ENCODE measurements around the gene GFRA3. TPM values are rescaled to one million over a fixed set of nuclear protein-coding genes. Genes with fewer than 3 reads are reported as not detected.
A peak's percentile ranks its signal among the peaks of the same experiment; 100 is the strongest.
"Not testable (repeated sequence)": the region's sequence is repeated elsewhere in the genome, so short reads cannot be mapped to it uniquely, and the experiment has no call there.

GFRA3 gene
- total RNA-seq (1.9 TPM), polyA plus RNA-seq (ENCODE audit: insufficient read depth in 1 of 8, insufficient read length in 8 of 8, low replicate concordance in 1 of 8) (10 to 100 TPM in 1 of 8 donors, 1 to 10 TPM in 7; 2.4 to 18.2 (median 7.3) TPM)
- long read RNA-seq, donor 1, result 0 reads
- long read RNA-seq, donor 2, result 0 reads
- long read RNA-seq, donor 3, partial matches to known transcripts, result 0 of 1 reads
- long read RNA-seq, donor 3, other reads (novel, unspliced or antisense), result 0 of 1 reads
- long read RNA-seq, donor 4, result 0 reads
- long read RNA-seq, donor 5, transcript GFRA3-201 (8 exons, 2,039 nt), result major isoform, 6 of 6 reads
- long read RNA-seq, donor 5, partial matches to known transcripts, result 0 of 6 reads
- long read RNA-seq, donor 5, other reads (novel, unspliced or antisense), result 0 of 6 reads
- long read RNA-seq, donor 6, partial matches to known transcripts, result 0 of 1 reads
- long read RNA-seq, donor 6, other reads (novel, unspliced or antisense), result 0 of 1 reads
- long read RNA-seq, donor 7, partial matches to known transcripts, result 0 of 3 reads
- long read RNA-seq, donor 7, other reads (novel, unspliced or antisense), result 0 of 3 reads
- long read RNA-seq, donor 8, partial matches to known transcripts, result 0 of 4 reads
- long read RNA-seq, donor 8, other reads (novel, unspliced or antisense), result 0 of 4 reads
- long read RNA-seq, donor 9, partial matches to known transcripts, result 0 of 1 reads
- long read RNA-seq, donor 9, other reads (novel, unspliced or antisense), result 0 of 1 reads
- long read RNA-seq, donor 10, partial matches to known transcripts, result 0 of 2 reads
- long read RNA-seq, donor 10, other reads (novel, unspliced or antisense), result 0 of 2 reads
- long read RNA-seq, donor 11, partial matches to known transcripts, result 0 of 1 reads
- long read RNA-seq, donor 11, other reads (novel, unspliced or antisense), result 0 of 1 reads

- WGBS (ENCODE audit: insufficient coverage), result under 1% methylated on average over 56 of the region's 62 CpGs
- Histone ChIP-seq H3K27ac (ENCODE audit: low read length) (no peak within 1 kb of the TSS), H3K27me3 (ENCODE audit: control insufficient read depth, insufficient read depth, low read length) (peaks cover 20% of the 10 kb centered on the region), H3K4me3 (ENCODE audit: low read length) (peak within 1 kb of the TSS; percentile 36), H3K9me3 (replicated peaks; ENCODE audit: control insufficient read depth, low read depth, low read length) (no peaks in the 10 kb centered on the region), H3K4me1 (ENCODE audit: control insufficient read depth, insufficient read depth, low read length) (peaks cover 8% of the 10 kb centered on the region), H3K36me3 (ENCODE audit: control insufficient read depth, insufficient read depth, low read length) (no peaks in the 10 kb centered on the region)
- DNase-seq, result peak; percentile 20
Measured at GRCh38 chr5:138274189-138274853, at the start of gene GFRA3. Gene GFRA3, minus strand, starts transcription at chr5:138274621. Its CDS starts 197 bp downstream, at chr5:138274424.

GRCh38 chr5:138318211-138318610 is 43.8 kb upstream of the GFRA3 start:
- not testable (repeated sequence) for H3K4me3 ChIP-seq (ENCODE audit: low read length); H3K27ac ChIP-seq (ENCODE audit: low read length); H3K9me3 ChIP-seq (replicated peaks; ENCODE audit: control insufficient read depth, low read depth, low read length); H3K36me3 ChIP-seq (ENCODE audit: control insufficient read depth, insufficient read depth, low read length); H3K27me3 ChIP-seq (ENCODE audit: control insufficient read depth, insufficient read depth, low read length); DNase-seq; H3K4me1 ChIP-seq (ENCODE audit: control insufficient read depth, insufficient read depth, low read length)
- 100% methylated on average over 1 of the region's 4 CpGs for WGBS (ENCODE audit: insufficient coverage)

- Histone ChIP-seq H3K27ac (ENCODE audit: low read length) (no peak overlapping the region), H3K9me3 (replicated peaks; ENCODE audit: control insufficient read depth, low read depth, low read length) (no peaks in the 10 kb centered on the region), H3K4me1 (ENCODE audit: control insufficient read depth, insufficient read depth, low read length) (no peaks in the 10 kb centered on the region), H3K4me3 (ENCODE audit: low read length) (no peak overlapping the region), H3K36me3 (ENCODE audit: control insufficient read depth, insufficient read depth, low read length) (no peaks in the 10 kb centered on the region), H3K27me3 (ENCODE audit: control insufficient read depth, insufficient read depth, low read length) (no peaks in the 10 kb centered on the region)
- DNase-seq, result no peak
- WGBS (ENCODE audit: insufficient coverage), result 100% methylated on average over 1 of the region's 3 CpGs
Measured at GRCh38 chr5:138316355-138316754, 41.9 kb upstream of the GFRA3 start.

GRCh38 chr5:138315751-138316278 is 41.4 kb upstream of the GFRA3 start:
- no peaks in the 10 kb centered on the region for H3K4me1 ChIP-seq (ENCODE audit: control insufficient read depth, insufficient read depth, low read length)
- no peak overlapping the region for H3K27ac ChIP-seq (ENCODE audit: low read length)
- no peaks in the 10 kb centered on the region for H3K9me3 ChIP-seq (replicated peaks; ENCODE audit: control insufficient read depth, low read depth, low read length)
- H3K36me3 ChIP-seq (ENCODE audit: control insufficient read depth, insufficient read depth, low read length), result no peaks in the 10 kb centered on the region
- no peaks in the 10 kb centered on the region for H3K27me3 ChIP-seq (ENCODE audit: control insufficient read depth, insufficient read depth, low read length)
- H3K4me3 ChIP-seq (ENCODE audit: low read length), result no peak overlapping the region
- no peak for DNase-seq
- 76% methylated on average over 7 of the region's 7 CpGs for WGBS (ENCODE audit: insufficient coverage)

- peak; percentile 68 for DNase-seq
Measured at GRCh38 chr5:138305797-138306196, 31.4 kb upstream of the GFRA3 start.

GRCh38 chr5:138303372-138303771 is 29.0 kb upstream of the GFRA3 start:
- Histone ChIP-seq H3K4me1 (ENCODE audit: control insufficient read depth, insufficient read depth, low read length) (no peaks in the 10 kb centered on the region), H3K4me3 (ENCODE audit: low read length) (no peak overlapping the region), H3K9me3 (replicated peaks; ENCODE audit: control insufficient read depth, low read depth, low read length) (no peaks in the 10 kb centered on the region), H3K27me3 (ENCODE audit: control insufficient read depth, insufficient read depth, low read length) (no peaks in the 10 kb centered on the region), H3K27ac (ENCODE audit: low read length) (no peak overlapping the region), H3K36me3 (ENCODE audit: control insufficient read depth, insufficient read depth, low read length) (no peaks in the 10 kb centered on the region)
- 86% methylated on average over 6 of the region's 6 CpGs for WGBS (ENCODE audit: insufficient coverage)
- DNase-seq, result no peak

More at GRCh38 chr5:138305797-138306196, 31.4 kb upstream of the GFRA3 start:
- H3K27ac ChIP-seq (ENCODE audit: low read length), result no peak overlapping the region
- no peaks in the 10 kb centered on the region for H3K27me3 ChIP-seq (ENCODE audit: control insufficient read depth, insufficient read depth, low read length)
- H3K36me3 ChIP-seq (ENCODE audit: control insufficient read depth, insufficient read depth, low read length), result no peaks in the 10 kb centered on the region
- H3K9me3 ChIP-seq (replicated peaks; ENCODE audit: control insufficient read depth, low read depth, low read length), result no peaks in the 10 kb centered on the region
- 71% methylated on average over 1 of the region's 1 CpG for WGBS (ENCODE audit: insufficient coverage)
- no peak overlapping the region for H3K4me3 ChIP-seq (ENCODE audit: low read length)
- H3K4me1 ChIP-seq (ENCODE audit: control insufficient read depth, insufficient read depth, low read length), result no peaks in the 10 kb centered on the region

- Histone ChIP-seq H3K4me1 (ENCODE audit: control insufficient read depth, insufficient read depth, low read length) (no peaks in the 10 kb centered on the region), H3K27me3 (ENCODE audit: control insufficient read depth, insufficient read depth, low read length) (no peaks in the 10 kb centered on the region), H3K27ac (ENCODE audit: low read length) (no peak overlapping the region), H3K4me3 (ENCODE audit: low read length) (no peak overlapping the region), H3K9me3 (replicated peaks; ENCODE audit: control insufficient read depth, low read depth, low read length) (no peaks in the 10 kb centered on the region), H3K36me3 (ENCODE audit: control insufficient read depth, insufficient read depth, low read length) (peaks cover 18% of the 10 kb centered on the region)
- WGBS (ENCODE audit: insufficient coverage), result 100% methylated on average over 2 of the region's 3 CpGs
- no peak for DNase-seq
Measured at GRCh38 chr5:138289296-138289695, 14.9 kb upstream of the GFRA3 start.

- H3K36me3 ChIP-seq (ENCODE audit: control insufficient read depth, insufficient read depth, low read length), result peaks cover 18% of the 10 kb centered on the region
- no peaks in the 10 kb centered on the region for H3K4me1 ChIP-seq (ENCODE audit: control insufficient read depth, insufficient read depth, low read length)
- no peak overlapping the region for H3K27ac ChIP-seq (ENCODE audit: low read length)
- H3K27me3 ChIP-seq (ENCODE audit: control insufficient read depth, insufficient read depth, low read length), result no peaks in the 10 kb centered on the region
- H3K4me3 ChIP-seq (ENCODE audit: low read length), result no peak overlapping the region
- WGBS (ENCODE audit: insufficient coverage), result 83% methylated on average over 1 of the region's 1 CpG
- no peaks in the 10 kb centered on the region for H3K9me3 ChIP-seq (replicated peaks; ENCODE audit: control insufficient read depth, low read depth, low read length)
- DNase-seq, result no peak
Measured at GRCh38 chr5:138287246-138287645, 12.8 kb upstream of the GFRA3 start.

GRCh38 chr5:138282920-138283742 is 8.7 kb upstream of the GFRA3 start:
- no peaks in the 10 kb centered on the region for H3K4me1 ChIP-seq (ENCODE audit: control insufficient read depth, insufficient read depth, low read length)
- WGBS (ENCODE audit: insufficient coverage), result 100% methylated on average over 1 of the region's 7 CpGs
- no peaks in the 10 kb centered on the region for H3K9me3 ChIP-seq (replicated peaks; ENCODE audit: control insufficient read depth, low read depth, low read length)
- peaks cover 16% of the 10 kb centered on the region for H3K36me3 ChIP-seq (ENCODE audit: control insufficient read depth, insufficient read depth, low read length)
- no peak overlapping the region for H3K27ac ChIP-seq (ENCODE audit: low read length)
- no peak overlapping the region for H3K4me3 ChIP-seq (ENCODE audit: low read length)
- peak; percentile 38 for DNase-seq
- H3K27me3 ChIP-seq (ENCODE audit: control insufficient read depth, insufficient read depth, low read length), result no peaks in the 10 kb centered on the region

All from muscle of leg (tissue), 16 donors.